Central memory CD8-positive, alpha-beta T cell (primary cell): ENCODE measurements around the gene SSBP2.
A peak's percentile ranks its signal among the peaks of the same experiment; 100 is the strongest.
"Not testable (repeated sequence)": the region's sequence is repeated elsewhere in the genome, so short reads cannot be mapped to it uniquely, and the experiment has no call there.

Experiments
- ATAC-seq: fragments of 150-1000 bp; cut with Tn5 transposase; replicated peaks from 2 replicates; pipeline ENCODE4 v1.10.0; 2022; ENCODE audit warnings: mild to moderate bottlenecking, moderate FRiP score, moderate number of reproducible peaks; ENCODE audit not compliant: poor library complexity, severe bottlenecking; ENCODE audit errors: extremely low read depth
- DNase-seq, 2 donors: peaks; one replicate each; pipeline ENCODE4 v3.0.0; 2021; ENCODE audit warnings: low spot score in 2 of 2
- H3K27ac Mint-ChIP-seq: one replicate; pipeline ENCODE4 v1.8.0; 2022; ENCODE audit warnings: low read depth, mild to moderate bottlenecking, moderate library complexity, mixed read lengths
- H3K27me3 Mint-ChIP-seq: one replicate; pipeline ENCODE4 v1.8.0; 2022; ENCODE audit warnings: mixed read lengths
- H3K36me3 Mint-ChIP-seq: one replicate; pipeline ENCODE4 v1.8.0; 2022; ENCODE audit warnings: mild to moderate bottlenecking, moderate library complexity, mixed read lengths; ENCODE audit not compliant: insufficient read depth
- H3K4me1 Mint-ChIP-seq: one replicate; pipeline ENCODE4 v1.8.0; 2022; ENCODE audit warnings: mixed read lengths
- H3K4me3 Mint-ChIP-seq: one replicate; pipeline ENCODE4 v1.8.0; 2022; ENCODE audit warnings: mild to moderate bottlenecking, moderate library complexity, mixed read lengths
- H3K9me3 Mint-ChIP-seq: one replicate; pipeline ENCODE4 v1.8.0; 2022; ENCODE audit warnings: mixed read lengths

SSBP2 gene

GRCh38 chr5:81632679-81633078, 118.2 kb downstream of the SSBP2 start:
- H3K27me3 Mint-ChIP-seq, result no peaks in the 10 kb centered on the region
- no peak for DNase-seq
- no peaks in the 10 kb centered on the region for H3K36me3 Mint-ChIP-seq
- no peak for ATAC-seq
- H3K9me3 Mint-ChIP-seq, result no peaks in the 10 kb centered on the region
- no peak overlapping the region for H3K27ac Mint-ChIP-seq
- H3K4me3 Mint-ChIP-seq, result no peak overlapping the region
- H3K4me1 Mint-ChIP-seq, result no peaks in the 10 kb centered on the region

GRCh38 chr5:81631621-81632020, 119.3 kb downstream of the SSBP2 start:
- Mint-ChIP-seq H3K4me1 (no peaks in the 10 kb centered on the region), H3K4me3 (no peak overlapping the region), H3K27ac (no peak overlapping the region), H3K9me3 (no peaks in the 10 kb centered on the region), H3K36me3 (no peaks in the 10 kb centered on the region), H3K27me3 (no peaks in the 10 kb centered on the region)
- DNase-seq (no peak), ATAC-seq (no peak)

DNA sequence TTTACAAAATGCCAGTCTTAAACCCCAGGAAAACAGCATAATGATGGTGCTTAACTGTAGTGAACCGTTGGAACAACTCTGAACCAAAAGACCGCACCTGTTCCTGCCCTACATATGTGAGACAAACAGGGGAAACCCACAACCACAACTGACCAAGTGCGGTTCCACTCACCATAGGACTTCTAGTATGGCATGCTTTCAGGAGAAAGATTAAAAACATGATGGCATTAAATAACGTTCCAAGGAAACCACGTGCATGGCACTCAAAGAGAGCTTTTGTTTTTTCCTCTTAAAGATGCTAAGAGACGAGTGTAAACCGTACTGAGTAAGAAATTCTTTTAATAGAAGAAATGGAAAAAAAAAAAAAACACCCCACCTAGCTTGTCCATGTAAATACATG, 119.8 kb downstream of the SSBP2 start:
- Mint-ChIP-seq H3K4me1 (no peaks in the 10 kb centered on the region), H3K4me3 (no peak overlapping the region), H3K27me3 (no peaks in the 10 kb centered on the region), H3K27ac (no peak overlapping the region), H3K36me3 (no peaks in the 10 kb centered on the region), H3K9me3 (no peaks in the 10 kb centered on the region)
- ATAC-seq, result peak; percentile 49
- DNase-seq, result no peak

DNA sequence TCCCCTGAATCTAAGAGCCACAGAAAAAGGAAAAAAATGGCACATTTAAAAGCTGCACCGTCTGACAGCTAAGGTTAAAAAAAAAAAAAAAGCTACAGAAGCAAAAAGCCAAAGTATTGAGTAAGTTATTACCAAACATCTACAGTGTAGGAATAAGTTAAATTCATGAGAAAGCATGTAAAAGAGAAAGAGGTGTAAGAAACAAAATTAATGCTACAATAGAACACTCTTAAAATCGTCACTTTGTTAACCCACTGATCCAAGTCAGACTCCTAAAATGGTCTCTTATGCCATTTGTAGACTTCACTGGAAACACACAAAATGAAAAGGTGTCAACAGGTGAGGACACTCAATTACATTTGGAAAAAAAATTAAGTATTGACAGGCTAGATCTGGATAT, 120.2 kb downstream of the SSBP2 start:
- DNase-seq (no peak), ATAC-seq (no peak)
- Mint-ChIP-seq H3K27me3 (no peaks in the 10 kb centered on the region), H3K36me3 (no peaks in the 10 kb centered on the region), H3K27ac (no peak overlapping the region), H3K4me1 (no peaks in the 10 kb centered on the region), H3K4me3 (no peak overlapping the region), H3K9me3 (no peaks in the 10 kb centered on the region)

DNA sequence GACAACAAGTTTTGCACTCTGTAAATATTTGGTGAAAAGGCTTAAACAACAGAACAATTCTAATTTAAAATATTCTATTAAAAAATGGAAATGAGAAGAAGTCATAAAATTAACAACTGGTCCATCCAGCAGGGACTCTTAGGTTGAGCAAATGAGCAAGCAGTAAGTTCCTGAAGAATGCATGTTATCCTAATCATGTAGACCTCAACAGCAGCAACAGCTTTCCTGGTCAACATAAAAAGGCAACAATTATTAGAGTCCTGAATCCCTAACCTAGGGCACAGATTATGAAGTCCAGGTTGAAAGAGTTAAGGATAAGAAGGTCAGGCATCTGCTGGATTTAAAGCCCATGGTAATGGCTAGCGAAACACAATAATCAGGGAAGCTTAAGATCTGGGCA, 120.9 kb downstream of the SSBP2 start:
- Mint-ChIP-seq H3K4me3 (no peak overlapping the region), H3K27me3 (no peaks in the 10 kb centered on the region), H3K4me1 (no peaks in the 10 kb centered on the region), H3K9me3 (no peaks in the 10 kb centered on the region), H3K36me3 (no peaks in the 10 kb centered on the region), H3K27ac (no peak overlapping the region)
- ATAC-seq (no peak), DNase-seq (no peak)

- H3K36me3 Mint-ChIP-seq, H3K9me3 Mint-ChIP-seq, DNase-seq, H3K27me3 Mint-ChIP-seq, H3K4me1 Mint-ChIP-seq, ATAC-seq, H3K27ac Mint-ChIP-seq, H3K4me3 Mint-ChIP-seq: not testable (repeated sequence)
Observed at GRCh38 chr5:81628061-81628460, 122.8 kb downstream of the SSBP2 start.

DNA sequence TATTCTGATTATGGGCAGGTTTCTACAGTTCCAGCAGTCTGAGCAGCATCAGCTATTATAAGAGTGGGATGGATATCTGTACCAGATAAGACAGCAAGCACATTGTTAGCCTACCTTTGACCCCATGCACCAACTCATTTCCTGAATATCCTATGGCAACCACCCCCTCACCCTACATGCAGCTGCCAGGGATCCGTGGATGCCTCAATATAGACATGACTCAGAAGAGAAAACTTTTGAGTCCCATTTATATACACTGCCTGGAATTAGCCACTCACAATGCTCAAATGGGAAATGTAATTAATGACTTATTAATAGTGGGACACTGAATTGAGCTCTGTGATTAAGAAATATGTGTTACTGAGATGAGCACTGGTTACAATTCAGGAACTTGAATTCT, 124.4 kb downstream of the SSBP2 start:
- ATAC-seq, result no peak
- H3K27ac Mint-ChIP-seq, result no peak overlapping the region
- no peaks in the 10 kb centered on the region for H3K27me3 Mint-ChIP-seq
- no peaks in the 10 kb centered on the region for H3K36me3 Mint-ChIP-seq
- H3K4me3 Mint-ChIP-seq, result no peak overlapping the region
- no peak for DNase-seq
- H3K9me3 Mint-ChIP-seq, result no peaks in the 10 kb centered on the region
- no peaks in the 10 kb centered on the region for H3K4me1 Mint-ChIP-seq

GRCh38 chr5:81609810-81610375, 141.0 kb downstream of the SSBP2 start:
- DNase-seq, result no peak
- Mint-ChIP-seq H3K4me3 (no peak overlapping the region), H3K27ac (no peak overlapping the region), H3K9me3 (no peaks in the 10 kb centered on the region), H3K36me3 (peaks cover 8% of the 10 kb centered on the region), H3K27me3 (no peaks in the 10 kb centered on the region), H3K4me1 (no peaks in the 10 kb centered on the region)
- ATAC-seq, result no peak

- Mint-ChIP-seq H3K27me3 (no peaks in the 10 kb centered on the region), H3K9me3 (no peaks in the 10 kb centered on the region), H3K27ac (no peak overlapping the region), H3K4me1 (no peaks in the 10 kb centered on the region), H3K36me3 (peaks cover 6% of the 10 kb centered on the region), H3K4me3 (no peak overlapping the region)
- no peak for ATAC-seq
- no peak for DNase-seq
Observed at GRCh38 chr5:81608976-81609375, 141.9 kb downstream of the SSBP2 start.

GRCh38 chr5:81607693-81608092, 143.2 kb downstream of the SSBP2 start:
- Mint-ChIP-seq H3K9me3 (no peaks in the 10 kb centered on the region), H3K27ac (peak overlapping the region; percentile 3), H3K36me3 (peaks cover 4% of the 10 kb centered on the region), H3K27me3 (no peaks in the 10 kb centered on the region), H3K4me1 (no peaks in the 10 kb centered on the region), H3K4me3 (no peak overlapping the region)
- no peak for DNase-seq
- no peak for ATAC-seq

- Mint-ChIP-seq H3K27ac (no peak overlapping the region), H3K9me3 (no peaks in the 10 kb centered on the region), H3K27me3 (no peaks in the 10 kb centered on the region), H3K4me3 (no peak overlapping the region), H3K4me1 (no peaks in the 10 kb centered on the region), H3K36me3 (peaks cover 4% of the 10 kb centered on the region)
- no peak for DNase-seq
- ATAC-seq, result no peak
Observed at GRCh38 chr5:81606150-81606549, 144.7 kb downstream of the SSBP2 start.

DNA sequence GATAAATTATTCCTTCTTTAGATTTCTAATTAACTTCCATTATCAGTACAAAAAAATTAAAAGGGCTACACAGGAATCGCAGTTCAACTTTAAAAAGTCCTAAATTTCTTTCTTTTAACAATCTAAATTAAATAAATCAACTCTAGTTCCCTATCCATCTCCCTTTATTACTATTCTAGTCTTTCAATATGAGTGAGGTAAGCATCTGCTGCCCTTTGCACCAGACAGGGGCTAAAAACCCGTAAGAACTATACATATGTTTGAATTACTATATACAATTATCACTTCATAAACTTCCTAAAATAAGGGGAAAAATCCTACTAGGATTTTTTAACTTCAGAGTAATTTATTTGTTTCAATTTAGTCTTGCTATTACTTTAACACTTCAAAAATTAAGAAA, 145.6 kb downstream of the SSBP2 start:
- Mint-ChIP-seq H3K4me3 (no peak overlapping the region), H3K27me3 (no peaks in the 10 kb centered on the region), H3K36me3 (peaks cover 4% of the 10 kb centered on the region), H3K4me1 (no peaks in the 10 kb centered on the region), H3K27ac (no peak overlapping the region), H3K9me3 (no peaks in the 10 kb centered on the region)
- DNase-seq (no peak), ATAC-seq (no peak)

- no peak overlapping the region for H3K27ac Mint-ChIP-seq
- H3K4me3 Mint-ChIP-seq, result no peak overlapping the region
- H3K27me3 Mint-ChIP-seq, result no peaks in the 10 kb centered on the region
- H3K36me3 Mint-ChIP-seq, result no peaks in the 10 kb centered on the region
- ATAC-seq (no peak), DNase-seq (no peak)
- H3K9me3 Mint-ChIP-seq, result no peaks in the 10 kb centered on the region
- H3K4me1 Mint-ChIP-seq, result no peaks in the 10 kb centered on the region
Observed at GRCh38 chr5:81604193-81604592, 146.7 kb downstream of the SSBP2 start.

- DNase-seq (no peak), ATAC-seq (no peak)
- no peak overlapping the region for H3K4me3 Mint-ChIP-seq
- no peaks in the 10 kb centered on the region for H3K9me3 Mint-ChIP-seq
- no peaks in the 10 kb centered on the region for H3K27me3 Mint-ChIP-seq
- H3K4me1 Mint-ChIP-seq, result no peaks in the 10 kb centered on the region
- H3K36me3 Mint-ChIP-seq, result peaks cover 4% of the 10 kb centered on the region
- H3K27ac Mint-ChIP-seq, result no peak overlapping the region
Observed at GRCh38 chr5:81601919-81602318, 149.0 kb downstream of the SSBP2 start.
